Measurements from ENCODE around the gene BACE1.

BACE1 gene

GRCh38 chr11:117290809-117291396 lies 25.2 kb downstream of the BACE1 start, which contains the start of gene BACE1-AS:
Gene BACE1-AS, plus strand, starts transcription at chr11:117291346.
- DNase-seq (ENCODE audit: low spot score), result no peak
- TF ChIP-seq CTCF (IDR thresholded peaks at IDR 0.05; ENCODE audit: extremely low read depth, insufficient read depth, missing control alignments), result no peak
- in situ Hi-C loops (cut with MboI; ENCODE audit: low pct_unique_long_range_greater_than_20kb, low sequenced_read_pairs, unreplicated experiment), result loop anchor here (10.0 kb wide), 1 partner anchor 56 kb away; the partner anchor contains the start of genes PCSK7 and RNF214

- in situ Hi-C loops (cut with MboI; ENCODE audit: low pct_unique_long_range_greater_than_20kb, low sequenced_read_pairs, unreplicated experiment), result loop anchor here (10.0 kb wide), 1 partner anchor 55 kb away; the partner anchor contains the start of genes PCSK7 and RNF214
- no peak for TF ChIP-seq CTCF (IDR thresholded peaks at IDR 0.05; ENCODE audit: extremely low read depth, insufficient read depth, missing control alignments)
- DNase-seq (ENCODE audit: low spot score), result no peak
Measured at GRCh38 chr11:117289795-117290194, 26.3 kb downstream of the BACE1 start.

GRCh38 chr11:117287668-117288067 lies 28.4 kb downstream of the BACE1 start:
- in situ Hi-C loops (cut with MboI; ENCODE audit: low pct_unique_long_range_greater_than_20kb, low sequenced_read_pairs, unreplicated experiment), result no loop called here
- no peak for DNase-seq (ENCODE audit: low spot score)
- no peak for TF ChIP-seq CTCF (IDR thresholded peaks at IDR 0.05; ENCODE audit: extremely low read depth, insufficient read depth, missing control alignments)

- DNase-seq (ENCODE audit: low spot score), result no peak
- TF ChIP-seq CTCF (IDR thresholded peaks at IDR 0.05; ENCODE audit: extremely low read depth, insufficient read depth, missing control alignments), result no peak
- in situ Hi-C loops (cut with MboI; ENCODE audit: low pct_unique_long_range_greater_than_20kb, low sequenced_read_pairs, unreplicated experiment), result no loop called here
Measured at GRCh38 chr11:117286588-117286987, 29.5 kb downstream of the BACE1 start.

- in situ Hi-C loops (cut with MboI; ENCODE audit: low pct_unique_long_range_greater_than_20kb, low sequenced_read_pairs, unreplicated experiment), result no loop called here
- no peak for TF ChIP-seq CTCF (IDR thresholded peaks at IDR 0.05; ENCODE audit: extremely low read depth, insufficient read depth, missing control alignments)
- no peak for DNase-seq (ENCODE audit: low spot score)
Measured at GRCh38 chr11:117284053-117284452, 32.0 kb downstream of the BACE1 start.

- in situ Hi-C loops (cut with MboI; ENCODE audit: low pct_unique_long_range_greater_than_20kb, low sequenced_read_pairs, unreplicated experiment), result no loop called here
- no peak for DNase-seq (ENCODE audit: low spot score)
- TF ChIP-seq CTCF (IDR thresholded peaks at IDR 0.05; ENCODE audit: extremely low read depth, insufficient read depth, missing control alignments), result no peak
Measured at GRCh38 chr11:117282956-117283355, 33.1 kb downstream of the BACE1 start.

Measured in GM13977 (cell line).